H9 (cell line): ENCODE results near the gene PTPN22. TPM values are rescaled to one million over a fixed set of nuclear protein-coding genes. Genes with fewer than 3 reads are reported as not detected.

Experiments
- DNase-seq: peaks from one replicate; pipeline ENCODE4 v3.0.0-alpha.2; 2017
- H2AFZ ChIP-seq: one replicate; pipeline ENCODE4 v1.6.1; 2013; ENCODE audit warnings: mild to moderate bottlenecking, low read length, control low read depth, moderate library complexity
- H2AK5ac ChIP-seq: 2 replicates; pipeline ENCODE4 v1.6.1; 2013; ENCODE audit warnings: low read length, control low read depth, mixed read lengths; ENCODE audit not compliant: insufficient read length
- H2BK120ac ChIP-seq: one replicate; pipeline ENCODE4 v1.6.1; 2013; ENCODE audit warnings: low read depth, mild to moderate bottlenecking, low read length, control low read depth, inconsistent platforms; ENCODE audit not compliant: poor library complexity, severe bottlenecking
- H2BK12ac ChIP-seq: 2 replicates; pipeline ENCODE4 v1.6.1; 2013; ENCODE audit warnings: low read length, control low read depth, mixed read lengths, low read depth; ENCODE audit not compliant: insufficient read length
- H2BK15ac ChIP-seq: 2 replicates; pipeline ENCODE4 v1.6.1; 2013; ENCODE audit warnings: low read depth, low read length, control low read depth
- H2BK20ac ChIP-seq: one replicate; pipeline ENCODE4 v1.6.1; 2013; ENCODE audit warnings: low read depth, mild to moderate bottlenecking, low read length, control low read depth, inconsistent platforms; ENCODE audit not compliant: poor library complexity, severe bottlenecking
- H2BK5ac ChIP-seq: 2 replicates; pipeline ENCODE4 v1.6.1; 2013; ENCODE audit warnings: low read length, control low read depth, mixed read lengths; ENCODE audit not compliant: insufficient read length
- H3K14ac ChIP-seq: 2 replicates; pipeline ENCODE4 v1.6.1; 2013; ENCODE audit warnings: low read length, control low read depth; ENCODE audit not compliant: insufficient read depth
- H3K18ac ChIP-seq: 2 replicates; pipeline ENCODE4 v1.6.1; 2013; ENCODE audit warnings: low read depth, mild to moderate bottlenecking, mixed read lengths, low read length, control low read depth; ENCODE audit not compliant: insufficient read length
- H3K23ac ChIP-seq: 2 replicates; pipeline ENCODE4 v1.6.1; 2013; ENCODE audit warnings: low read length, control low read depth, mixed read lengths, low read depth; ENCODE audit not compliant: insufficient read length
- H3K23me2 ChIP-seq: 2 replicates; pipeline ENCODE4 v1.6.1; 2013; ENCODE audit warnings: low read depth, mild to moderate bottlenecking, mixed read lengths, low read length, control low read depth; ENCODE audit not compliant: insufficient read length, poor library complexity, severe bottlenecking
- H3K27ac ChIP-seq: 2 replicates; pipeline ENCODE4 v1.5.1; 2013; ENCODE audit warnings: low read length, control low read depth, mixed read lengths, low read depth; ENCODE audit not compliant: insufficient read length
- H3K27me3 ChIP-seq: 2 replicates; pipeline ENCODE4 v1.6.1; 2013; ENCODE audit warnings: low read length, control low read depth, inconsistent platforms; ENCODE audit not compliant: insufficient read depth
- H3K4ac ChIP-seq: 2 replicates; pipeline ENCODE4 v1.6.1; 2013; ENCODE audit warnings: low read depth, mild to moderate bottlenecking, control low read depth, inconsistent platforms, low read length, moderate library complexity
- H3K4me1 ChIP-seq: 2 replicates; pipeline ENCODE4 v1.6.1; 2013; ENCODE audit warnings: low read length, control low read depth, inconsistent platforms; ENCODE audit not compliant: insufficient read depth
- H3K4me2 ChIP-seq: 2 replicates; pipeline ENCODE4 v1.6.1; 2013; ENCODE audit warnings: low read length, control low read depth, mixed read lengths; ENCODE audit not compliant: insufficient read length, insufficient read depth
- H3K56ac ChIP-seq: 2 replicates; pipeline ENCODE4 v1.6.1; 2013; ENCODE audit warnings: low read depth, mild to moderate bottlenecking, mixed read lengths, low read length, control low read depth; ENCODE audit not compliant: insufficient read length
- H3K79me1 ChIP-seq: 2 replicates; pipeline ENCODE4 v1.6.1; 2013; ENCODE audit warnings: low read depth, mild to moderate bottlenecking, moderate library complexity, low read length, control low read depth, inconsistent platforms; ENCODE audit not compliant: insufficient read depth, poor library complexity, severe bottlenecking
- H3K79me2 ChIP-seq: 2 replicates; pipeline ENCODE4 v1.6.1; 2013; ENCODE audit warnings: low read length, control low read depth, inconsistent platforms; ENCODE audit not compliant: insufficient read depth
- H3K9ac ChIP-seq: 2 replicates; pipeline ENCODE4 v1.6.1; 2013; ENCODE audit warnings: low read length, control low read depth, mixed read lengths; ENCODE audit not compliant: insufficient read length; ENCODE audit errors: extremely low read depth
- H3K9me3 ChIP-seq: one replicate; pipeline ENCODE4 v1.6.1; 2013; ENCODE audit warnings: low read depth, low read length, inconsistent platforms; ENCODE audit not compliant: control insufficient read depth
- H3T11ph ChIP-seq: one replicate; pipeline ENCODE4 v1.6.1; 2013; ENCODE audit warnings: mild to moderate bottlenecking, low read length, control low read depth, inconsistent platforms
- H4K20me1 ChIP-seq: one replicate; pipeline ENCODE4 v1.6.1; 2013; ENCODE audit not compliant: control insufficient read depth, insufficient read length, insufficient read depth
- H4K5ac ChIP-seq: 2 replicates; pipeline ENCODE4 v1.6.1; 2013; ENCODE audit warnings: low read depth, mild to moderate bottlenecking, mixed read lengths, low read length, control low read depth; ENCODE audit not compliant: insufficient read length
- H4K8ac ChIP-seq: replicated peaks from 2 replicates; pipeline ENCODE4 v1.6.1; 2013; ENCODE audit warnings: low read length, control low read depth, mixed read lengths, low read depth; ENCODE audit not compliant: insufficient read length
- H4K91ac ChIP-seq: 2 replicates; pipeline ENCODE4 v1.6.1; 2013; ENCODE audit warnings: low read depth, mild to moderate bottlenecking, moderate library complexity, mixed read lengths, low read length, control low read depth; ENCODE audit not compliant: insufficient read length
- H3K27ac Mint-ChIP-seq, 3 experiments: 2 replicates in 2 of 3; 3 replicates in 1 of 3; pipeline ENCODE4 v1.8.0; 2020 to 2021; ENCODE audit warnings: mixed read lengths in 3 of 3, mild to moderate bottlenecking in 1 of 3, moderate library complexity in 1 of 3
- H3K27me3 Mint-ChIP-seq: 2 replicates; pipeline ENCODE4 v1.8.0; 2021; ENCODE audit warnings: low read depth, mild to moderate bottlenecking, moderate library complexity, mixed read lengths
- H3K36me3 Mint-ChIP-seq, 3 experiments: 2 replicates in 2 of 3; 3 replicates in 1 of 3; pipeline ENCODE4 v1.8.0; 2020 to 2021; ENCODE audit warnings: low read depth in 3 of 3, mixed read lengths in 3 of 3; ENCODE audit not compliant: insufficient read depth in 1 of 3
- H3K4me1 Mint-ChIP-seq, 2 experiments: 2 replicates each; pipeline ENCODE4 v1.8.0; 2020; ENCODE audit warnings: mixed read lengths in 2 of 2
- H3K4me3 Mint-ChIP-seq, 2 experiments: 2 replicates in 1 of 2; 3 replicates in 1 of 2; pipeline ENCODE4 v1.8.0; 2020 to 2021; ENCODE audit warnings: mild to moderate bottlenecking in 2 of 2, mixed read lengths in 2 of 2, moderate library complexity in 1 of 2
- H3K9me3 Mint-ChIP-seq, 2 experiments: 2 replicates in 1 of 2; 3 replicates in 1 of 2; pipeline ENCODE4 v1.8.0; 2020; ENCODE audit warnings: mild to moderate bottlenecking in 2 of 2, mixed read lengths in 2 of 2, moderate library complexity in 1 of 2
- CTCF ChIP-seq: fragments of 200-600 bp; sonication (generic); conservative IDR thresholded peaks from 3 replicates; pipeline ENCODE4 v1.8.0; 2021; ENCODE audit warnings: antibody characterized with exemption, mild to moderate bottlenecking
- WGBS: extraction: QIAGEN DNeasy Blood & Tissue Kit; methylation state at CpG from one replicate; pipeline ENCODE4 v1.1.7; 2013; ENCODE audit warnings: missing lambda C conversion rate, low lambda C conversion rate, mixed read lengths; ENCODE audit not compliant: insufficient read length; ENCODE audit errors: extremely low coverage; 5-methylcytosine and 5-hydroxymethylcytosine counted together
- total RNA-seq: library from RNA; stranded (reverse); gene quantifications from 2 replicates; pipeline ENCODE4 v1.2.1, GENCODE V29; 2021

The PTPN22 gene
- total RNA-seq, 1 experiment from 2014 or later, result not detected

- no peak for DNase-seq
- Mint-ChIP-seq H3K9me3 (no peaks in the 10 kb centered on the region), H3K27me3 (peaks cover 6% of the 10 kb centered on the region), H3K4me3 (no peak overlapping the region), H3K4me1 (peaks cover 3% of the 10 kb centered on the region in 2 experiments; a peak in 1 of 4 replicates), H3K36me3 (peaks cover 5 to 23% (median 22%) of the 10 kb centered on the region in 3 experiments; a peak in 6 of 7 replicates), H3K27ac (no peak overlapping the region)
- no peak overlapping the region for H2BK120ac ChIP-seq
- H3T11ph ChIP-seq, result no peak overlapping the region
- WGBS, result no CpG with 5 or more reads among the region's 5 CpGs
- no peak overlapping the region for H3K4me2 ChIP-seq
- no peak overlapping the region for H2AK5ac ChIP-seq
- no peak overlapping the region for H3K14ac ChIP-seq
- H3K18ac ChIP-seq, result no peak overlapping the region
- no peaks in the 10 kb centered on the region for H3K9me3 ChIP-seq
- H3K9ac ChIP-seq, result no peak overlapping the region
- no peaks in the 10 kb centered on the region for H3K23me2 ChIP-seq
- no peaks in the 10 kb centered on the region for H4K20me1 ChIP-seq
- no peaks in the 10 kb centered on the region for H3K27me3 ChIP-seq
- no peak overlapping the region for H3K4ac ChIP-seq
- no peak overlapping the region for H3K23ac ChIP-seq
- H2AFZ ChIP-seq, result no peak overlapping the region
- H2BK20ac ChIP-seq, result no peak overlapping the region
- H3K4me1 ChIP-seq, result no peaks in the 10 kb centered on the region
- no peak overlapping the region for H2BK12ac ChIP-seq
- no peak for TF ChIP-seq CTCF
- H4K5ac ChIP-seq, result no peak overlapping the region
- no peak overlapping the region for H2BK15ac ChIP-seq
- no peak overlapping the region for H3K56ac ChIP-seq
- H3K27ac ChIP-seq, result no peak overlapping the region
- no peaks in the 10 kb centered on the region for H3K79me2 ChIP-seq
- no peaks in the 10 kb centered on the region for H3K79me1 ChIP-seq
- no peak overlapping the region for H4K8ac ChIP-seq
- no peak overlapping the region for H2BK5ac ChIP-seq
- no peak overlapping the region for H4K91ac ChIP-seq
These were observed 42.6 kb upstream of the PTPN22 start for GRCh38 chr1:113913887-113914664.
